Naive thymus-derived CD4-positive, alpha-beta T cell (primary cell): ENCODE results near the gene SET. TPM values are rescaled to one million over a fixed set of nuclear protein-coding genes. Genes with fewer than 3 reads are reported as not detected.
"Not testable (repeated sequence)": the region's sequence is repeated elsewhere in the genome, so short reads cannot be mapped to it uniquely, and the experiment has no call there.

Experiments
- ATAC-seq: fragments of 150-1000 bp; cut with Tn5 transposase; 2 replicates; pipeline ENCODE4 v1.10.0; 2021; ENCODE audit warnings: mild to moderate bottlenecking, moderate library complexity
- CTCF ChIA-PET: fragments of 350-600 bp; sonication (Branson Sonifier 250); formaldehyde crosslinking; loops from one replicate; lab custom pipeline; 2021; ENCODE audit warnings: antibody characterized with exemption; lab: Charles Lee
- POLR2A ChIA-PET: fragments of 350-600 bp; sonication (Branson Sonifier 250); formaldehyde crosslinking; loops from one replicate; lab custom pipeline; 2021; ENCODE audit warnings: antibody characterized with exemption, inconsistent platforms; lab: Charles Lee
- DNase-seq, 9 donors: peaks; one replicate each; pipeline versions ENCODE4 v3.0.0 to v3.0.0-alpha.2; 2020 to 2022; ENCODE audit warnings: mixed read lengths in 1 of 9
- H3K27ac ChIP-seq: one replicate; pipeline ENCODE4 v1.7.0; 2013; ENCODE audit warnings: mild to moderate bottlenecking, low read depth, low read length, moderate library complexity
- H3K27me3 ChIP-seq, 2 donors: one replicate each; pipeline ENCODE4 v1.7.0; 2013; ENCODE audit warnings: low read length in 2 of 2, mild to moderate bottlenecking in 2 of 2, moderate library complexity in 2 of 2; ENCODE audit not compliant: control insufficient read depth in 2 of 2, insufficient read depth in 2 of 2
- H3K36me3 ChIP-seq, 3 experiments: 1 replicate in 2 of 3; 2 replicates in 1 of 3; pipeline ENCODE4 v1.7.0; 2013; ENCODE audit warnings: low read length in 3 of 3, mild to moderate bottlenecking in 3 of 3, moderate library complexity in 1 of 3; ENCODE audit not compliant: insufficient read depth in 3 of 3, control insufficient read depth in 2 of 3
- H3K4me1 ChIP-seq, 2 donors: one replicate each; pipeline ENCODE4 v1.7.0; 2013; ENCODE audit warnings: low read length in 2 of 2, mild to moderate bottlenecking in 2 of 2, moderate library complexity in 1 of 2; ENCODE audit not compliant: control insufficient read depth in 2 of 2, insufficient read depth in 2 of 2
- H3K4me3 ChIP-seq: 2 replicates; pipeline ENCODE4 v1.7.0; 2013; ENCODE audit warnings: mild to moderate bottlenecking, low read length
- H3K9me3 ChIP-seq, 3 experiments: 1 replicate in 2 of 3; 2 replicates in 1 of 3; pipeline ENCODE4 v1.7.0; 2013; ENCODE audit warnings: low read length in 3 of 3; ENCODE audit not compliant: control insufficient read depth in 2 of 3
- H3K27ac Mint-ChIP-seq, 9 donors: one replicate each; pipeline ENCODE4 v1.8.0; 2020 to 2022; ENCODE audit warnings: mixed read lengths in 9 of 9, mild to moderate bottlenecking in 8 of 9, moderate library complexity in 5 of 9, inconsistent platforms in 2 of 9
- H3K27me3 Mint-ChIP-seq, 5 donors: one replicate each; pipeline ENCODE4 v1.8.0; 2021 to 2022; ENCODE audit warnings: mixed read lengths in 5 of 5, mild to moderate bottlenecking in 1 of 5
- H3K36me3 Mint-ChIP-seq, 5 donors: one replicate each; pipeline ENCODE4 v1.8.0; 2020 to 2022; ENCODE audit warnings: mixed read lengths in 5 of 5, mild to moderate bottlenecking in 3 of 5, inconsistent platforms in 1 of 5
- H3K4me1 Mint-ChIP-seq, 7 donors: one replicate each; pipeline ENCODE4 v1.8.0; 2020 to 2022; ENCODE audit warnings: mixed read lengths in 7 of 7, mild to moderate bottlenecking in 3 of 7, inconsistent platforms in 1 of 7
- H3K4me3 Mint-ChIP-seq, 10 donors: one replicate each; pipeline ENCODE4 v1.8.0; 2020 to 2022; ENCODE audit warnings: mild to moderate bottlenecking in 10 of 10, mixed read lengths in 10 of 10, moderate library complexity in 6 of 10, inconsistent platforms in 2 of 10
- H3K9me3 Mint-ChIP-seq, 11 donors: one replicate each; pipeline ENCODE4 v1.8.0; 2020 to 2022; ENCODE audit warnings: mixed read lengths in 11 of 11, mild to moderate bottlenecking in 4 of 11, inconsistent platforms in 1 of 11, moderate library complexity in 1 of 11
- intact Hi-C, 2 donors: fragments of 100-400 bp; cut with micrococcal nuclease; formaldehyde crosslinking; loops; one replicate each; pipeline ENCODE4 v1.15.1; 2023
- polyA plus RNA-seq, 2 donors: library from polyadenylated mRNA; unstranded; fragments of 300-500 nt; fragmentation: Illumina TruSeq; gene quantifications; one replicate each; pipeline ENCODE4 v1.2.3, GENCODE V29; 2021
- total RNA-seq, 6 experiments: library from RNA in 5 of 6; stranded (reverse) in 5 of 6; gene quantifications; 1 replicate in 5 of 6; 2 replicates in 1 of 6; pipeline ENCODE4 v1.2.3 and lab custom pipeline; 2021 to 2026

The SET gene
- total and polyA plus RNA-seq, 7 experiments from 2014 or later: 133 to 488 (median 227) TPM

DNA sequence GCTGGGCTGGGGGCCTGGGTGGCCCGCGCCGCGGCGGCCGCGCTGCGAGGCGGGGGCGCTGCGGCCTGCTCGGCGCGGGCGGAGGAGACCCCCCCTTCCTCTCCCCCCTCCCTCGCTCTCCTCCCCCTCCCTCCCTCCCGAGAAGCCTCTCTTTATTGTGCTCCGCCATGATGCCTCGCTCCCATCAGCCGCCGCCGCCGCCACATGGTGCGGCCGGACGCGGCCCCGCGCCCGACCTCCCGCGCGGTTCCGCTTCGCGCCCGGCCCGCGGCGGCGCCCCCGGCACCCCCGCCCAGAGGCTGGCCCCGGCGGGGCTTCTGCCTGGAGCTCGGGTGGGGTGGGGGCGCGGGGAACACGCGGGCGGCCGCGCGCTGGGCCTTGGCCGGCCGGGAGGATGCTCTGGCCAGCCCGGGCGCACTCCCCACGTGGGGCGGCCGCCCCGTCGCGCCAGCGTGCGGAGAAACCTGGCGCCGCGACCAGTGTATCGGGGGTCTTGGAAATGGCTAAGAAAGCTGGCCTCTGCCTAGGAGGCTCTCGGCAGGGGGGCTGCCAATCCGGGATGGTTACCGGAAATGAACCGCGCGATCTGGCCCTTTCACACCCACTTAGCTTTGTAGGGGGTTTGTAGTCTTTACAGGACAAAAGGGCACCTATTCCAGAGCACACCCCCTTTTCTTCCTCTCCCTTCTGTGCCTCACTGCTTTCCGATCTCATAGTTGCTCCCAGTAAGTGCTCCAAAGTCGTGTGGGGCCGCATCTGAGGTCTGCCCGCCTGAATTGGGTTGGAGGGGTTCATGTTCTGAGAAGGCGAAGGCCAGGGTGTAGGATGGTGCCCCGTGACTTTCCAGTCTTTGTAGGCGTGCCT lies 1.0 kb downstream of the SET start:
- peaks cover 35 to 57% (median 52%) of the 10 kb centered on the region in 7 donors for H3K4me1 Mint-ChIP-seq
- peaks cover 11 to 23% (median 21%) of the 10 kb centered on the region in 5 donors for H3K36me3 Mint-ChIP-seq
- no peaks in the 10 kb centered on the region for H3K27me3 ChIP-seq
- peak overlapping the region; percentile 85 for H3K27ac ChIP-seq
- intact Hi-C loops: loop anchor here (1.0 to 10.0 kb wide), 12 partner anchors 12 to 415 kb away; partner anchors contain the start of genes ODF2 (in 2 of the 2), PKN3 (in 2 of the 2), SPTAN1 (in 2 of the 2) and ZDHHC12 (in 2 of the 2)
- H3K4me3 Mint-ChIP-seq: peak overlapping the region; percentile 87 to 100 (median 98)
- H3K36me3 ChIP-seq: peaks cover 7 to 34% (median 20%) of the 10 kb centered on the region in 3 experiments
- POLR2A ChIA-PET: interaction anchor here (0.8 to 3.4 kb wide), 10 partner anchors 9 to 140 kb away, joined by 3 to 17 read pairs (median 4); partner anchors contain the start of genes ENDOG, PKN3, SPTAN1 and ZDHHC12
- ATAC-seq: peak; percentile 33
- no peaks in the 10 kb centered on the region for H3K27me3 Mint-ChIP-seq
- H3K4me3 ChIP-seq: peak overlapping the region; percentile 84
- CTCF ChIA-PET: no interaction called here
- H3K9me3 Mint-ChIP-seq: no peaks in the 10 kb centered on the region
- peak overlapping the region; percentile 83 to 100 (median 93) for H3K27ac Mint-ChIP-seq
- DNase-seq: peak; percentile 23 to 62 (median 45)
- peaks cover 16 to 43% of the 10 kb centered on the region in 2 donors for H3K4me1 ChIP-seq
- no peaks in the 10 kb centered on the region for H3K9me3 ChIP-seq

DNA sequence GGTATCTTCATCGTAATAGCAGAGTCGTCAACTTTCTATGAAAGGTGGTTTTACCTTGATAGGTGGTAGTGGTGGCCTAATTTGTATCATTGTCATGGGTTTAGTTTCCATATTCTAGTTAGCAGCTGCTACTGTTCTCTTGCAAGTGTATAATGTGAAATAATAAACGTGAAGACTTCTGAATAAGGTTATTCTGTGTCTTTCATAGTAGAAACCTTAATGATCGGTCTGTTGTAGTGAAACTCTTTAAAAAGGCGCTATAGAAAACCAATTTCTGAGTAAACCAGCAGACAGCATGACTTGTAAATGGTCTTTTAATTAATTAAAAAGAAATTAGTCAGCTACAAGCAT lies 1.6 kb downstream of the SET start:
- intact Hi-C loops: no loop called here
- peak overlapping the region; percentile 85 for H3K27ac ChIP-seq
- peak overlapping the region; percentile 87 to 100 (median 98) for H3K4me3 Mint-ChIP-seq
- peaks cover 11 to 23% (median 21%) of the 10 kb centered on the region in 5 donors for H3K36me3 Mint-ChIP-seq
- H3K9me3 Mint-ChIP-seq: no peaks in the 10 kb centered on the region
- DNase-seq: no peak
- ATAC-seq: no peak
- H3K27ac Mint-ChIP-seq: peak overlapping the region; percentile 83 to 100 (median 93)
- no peaks in the 10 kb centered on the region for H3K9me3 ChIP-seq
- POLR2A ChIA-PET: interaction anchor here (0.8 to 3.4 kb wide), 6 partner anchors 10 to 140 kb away, joined by 3 to 17 read pairs (median 6); partner anchors contain the start of genes ENDOG, PKN3, SPTAN1 and ZDHHC12
- peak overlapping the region; percentile 84 for H3K4me3 ChIP-seq
- H3K27me3 ChIP-seq: no peaks in the 10 kb centered on the region
- CTCF ChIA-PET: no interaction called here
- H3K4me1 ChIP-seq: peaks cover 10 to 37% of the 10 kb centered on the region in 2 donors
- H3K4me1 Mint-ChIP-seq: peaks cover 29 to 50% (median 46%) of the 10 kb centered on the region in 7 donors
- no peaks in the 10 kb centered on the region for H3K27me3 Mint-ChIP-seq
- peaks cover 7 to 37% (median 22%) of the 10 kb centered on the region in 3 experiments for H3K36me3 ChIP-seq

DNA sequence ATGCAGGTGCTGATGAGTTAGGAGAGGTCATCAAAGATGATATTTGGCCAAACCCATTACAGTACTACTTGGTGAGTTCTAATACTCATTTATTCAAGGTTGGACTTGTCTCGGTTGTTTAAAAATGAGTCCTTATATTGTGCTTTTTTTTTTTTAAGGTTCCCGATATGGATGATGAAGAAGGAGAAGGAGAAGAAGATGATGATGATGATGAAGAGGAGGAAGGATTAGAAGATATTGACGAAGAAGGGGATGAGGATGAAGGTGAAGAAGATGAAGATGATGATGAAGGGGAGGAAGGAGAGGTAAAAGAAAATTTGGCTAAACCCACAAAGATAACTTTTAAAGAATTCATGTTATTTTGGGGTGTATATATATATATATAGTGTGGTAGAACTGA lies 4.7 kb downstream of the SET start:
- H3K4me3 Mint-ChIP-seq, H3K27ac ChIP-seq, H3K4me3 ChIP-seq, H3K9me3 ChIP-seq, intact Hi-C loops, H3K27me3 ChIP-seq, ATAC-seq, H3K27me3 Mint-ChIP-seq, H3K9me3 Mint-ChIP-seq, DNase-seq: not testable (repeated sequence)
- H3K36me3 ChIP-seq: peaks cover 11 to 45% (median 36%) of the 10 kb centered on the region in 3 experiments
- H3K36me3 Mint-ChIP-seq: peaks cover 11 to 30% (median 21%) of the 10 kb centered on the region in 5 donors
- ChIA-PET CTCF (interaction anchor here (0.6 to 0.7 kb wide), 2 partner anchors 38 to 394 kb away, joined by 3 to 4 read pairs; no protein-coding TSS in a partner anchor), POLR2A (interaction anchor here (0.5 to 1.2 kb wide), 3 partner anchors 10 to 111 kb away, joined by 3 to 4 read pairs (median 3); no protein-coding TSS in a partner anchor)
- peaks cover 0 to 12% of the 10 kb centered on the region in 2 donors for H3K4me1 ChIP-seq
- peak overlapping the region in 5 of 9 donors; percentile 6 to 90 (median 56) for H3K27ac Mint-ChIP-seq
- H3K4me1 Mint-ChIP-seq: peaks cover 13 to 27% (median 20%) of the 10 kb centered on the region in 7 donors

DNA sequence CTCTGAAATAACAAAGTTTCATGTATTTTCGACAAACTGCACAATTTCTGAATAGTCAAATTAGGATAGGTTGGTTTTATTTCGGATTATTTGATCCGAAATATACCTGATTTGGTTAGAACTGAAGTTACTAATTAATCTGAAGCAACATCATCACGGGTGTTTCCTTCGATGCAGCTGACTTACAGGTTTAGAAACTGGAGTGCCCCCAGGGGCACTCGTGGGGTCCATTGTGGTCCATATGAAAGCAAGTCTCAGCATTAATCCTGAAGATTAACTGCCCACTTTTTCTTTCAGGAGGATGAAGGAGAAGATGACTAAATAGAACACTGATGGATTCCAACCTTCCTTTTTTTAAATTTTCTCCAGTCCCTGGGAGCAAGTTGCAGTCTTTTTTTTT lies 5.3 kb downstream of the SET start:
- Mint-ChIP-seq H3K9me3 (no peaks in the 10 kb centered on the region), H3K27me3 (no peaks in the 10 kb centered on the region), H3K4me3 (no peak overlapping the region), H3K27ac (peak overlapping the region in 1 of 9 donors; percentile 90), H3K4me1 (peaks cover 13 to 27% (median 20%) of the 10 kb centered on the region in 7 donors), H3K36me3 (peaks cover 11 to 30% (median 21%) of the 10 kb centered on the region in 5 donors)
- H3K27me3 ChIP-seq: no peaks in the 10 kb centered on the region
- ChIA-PET CTCF (interaction anchor here (0.7 kb wide), 1 partner anchor 394 kb away, joined by 3 read pairs; no protein-coding TSS in a partner anchor), POLR2A (interaction anchor here (1.2 kb wide), 1 partner anchor 10 kb away, joined by 3 read pairs; no protein-coding TSS in a partner anchor)
- H3K27ac ChIP-seq: no peak overlapping the region
- intact Hi-C loops: no loop called here
- H3K36me3 ChIP-seq: peaks cover 11 to 45% (median 36%) of the 10 kb centered on the region in 3 experiments
- peaks cover 0 to 12% of the 10 kb centered on the region in 2 donors for H3K4me1 ChIP-seq
- H3K4me3 ChIP-seq: no peak overlapping the region
- ATAC-seq (no peak), DNase-seq (no peak)
- H3K9me3 ChIP-seq: no peaks in the 10 kb centered on the region

DNA sequence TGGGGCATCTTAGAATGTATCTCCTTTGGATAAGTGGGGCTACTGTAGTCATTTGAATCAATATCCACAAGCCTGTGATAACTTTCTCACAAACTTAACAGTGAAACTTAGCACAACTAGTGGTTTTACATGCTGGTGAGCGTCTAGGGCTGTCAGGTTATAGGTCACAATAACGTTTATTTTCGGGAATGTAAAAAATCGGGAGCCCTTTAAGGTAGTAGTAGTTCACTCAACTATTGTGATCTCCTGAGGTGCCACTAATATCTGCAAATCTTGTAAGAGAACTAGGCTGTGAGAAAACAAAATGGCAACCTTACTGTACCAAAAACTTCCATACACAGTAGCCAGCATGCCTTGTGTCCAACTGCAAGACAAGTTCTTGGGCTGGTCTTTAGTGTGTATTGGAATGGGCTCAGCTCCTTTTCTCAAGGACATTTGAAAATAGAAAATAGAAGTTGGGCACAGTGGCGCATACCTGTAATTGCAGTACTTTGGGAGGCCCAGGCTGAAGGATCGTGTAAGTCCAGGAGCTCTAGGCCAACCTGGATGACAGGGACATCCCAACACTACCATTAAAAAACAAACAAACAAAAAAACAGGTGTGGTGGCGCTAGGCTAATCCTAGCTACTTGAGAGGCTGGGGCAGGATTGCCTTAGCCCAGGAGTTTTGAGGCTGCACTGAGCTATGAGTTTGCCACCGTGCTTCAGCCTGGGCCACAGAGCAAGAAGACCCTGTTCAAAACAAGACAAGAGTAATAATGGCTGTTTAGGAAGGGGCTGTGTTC lies 8.1 kb downstream of the SET start:
- no peak overlapping the region for H3K4me3 ChIP-seq
- no peak overlapping the region for H3K27ac ChIP-seq
- DNase-seq: no peak
- POLR2A ChIA-PET: interaction anchor here (0.7 to 1.4 kb wide), 4 partner anchors 11 to 48 kb away, joined by 3 to 4 read pairs (median 4); partner anchors contain the start of genes DYNC2I2 and ZDHHC12
- Mint-ChIP-seq H3K4me1 (peaks cover 0 to 15% (median 10%) of the 10 kb centered on the region in 7 donors), H3K4me3 (no peak overlapping the region), H3K27ac (peak overlapping the region in 4 of 9 donors; percentile 11 to 75 (median 63)), H3K27me3 (no peaks in the 10 kb centered on the region), H3K9me3 (no peaks in the 10 kb centered on the region), H3K36me3 (peaks cover 8 to 20% (median 13%) of the 10 kb centered on the region in 5 donors)
- H3K27me3 ChIP-seq: no peaks in the 10 kb centered on the region
- no peaks in the 10 kb centered on the region for H3K4me1 ChIP-seq
- peaks cover 11 to 36% (median 35%) of the 10 kb centered on the region in 3 experiments for H3K36me3 ChIP-seq
- CTCF ChIA-PET: interaction anchor here (0.6 to 1.0 kb wide), 2 partner anchors 12 kb away, joined by 3 to 4 read pairs; no protein-coding TSS in a partner anchor
- ATAC-seq: no peak
- intact Hi-C loops: no loop called here
- H3K9me3 ChIP-seq: no peaks in the 10 kb centered on the region
